GM23338 (cell line): ENCODE measurements around the gene LY86. TPM values are rescaled to one million over a fixed set of nuclear protein-coding genes. Genes with fewer than 3 reads are reported as not detected.

Experiments used
- STAT1 ChIP-seq: IDR thresholded peaks from one replicate; pipeline ENCODE4 v1.6.1; 2016; ENCODE audit warnings: antibody characterized with exemption; ENCODE audit not compliant: unreplicated experiment
- ZNF462 ChIP-seq: fragments of 250-450 bp; sonication (Bioruptor Pico); IDR thresholded peaks from 2 replicates; pipeline ENCODE4 v1.5.0; 2020; ENCODE audit warnings: mild to moderate bottlenecking, moderate library complexity
- polyA plus RNA-seq: library from polyadenylated mRNA; unstranded; fragments of >200 nt; fragmentation: Nextera tagmentation; extraction: Ambion mirVana; gene quantifications from 2 replicates; pipeline ENCODE4 v1.2.1, GENCODE V29; 2016
- total RNA-seq: library from RNA; depleted of rRNA; stranded (reverse); fragments of >200 nt; shearing (Covaris generic); gene quantifications from 2 replicates; pipeline ENCODE4 v1.2.3, GENCODE V29; 2014
- TF ChIP-seq, protein P1 (sequence below), 2 experiments: fragments of 200-600 bp in 1 of 2; sonication (generic) in 1 of 2; conservative IDR thresholded peaks; 2 replicates each; pipeline versions ENCODE4 v1.5.1 to v1.6.1; 2016 to 2017; ENCODE audit warnings: antibody characterized with exemption in 2 of 2, low read depth in 2 of 2, mild to moderate bottlenecking in 2 of 2, moderate library complexity in 1 of 2
- TF ChIP-seq, protein P2 (sequence below): IDR thresholded peaks from 2 replicates; pipeline ENCODE4 v1.6.1; 2016; ENCODE audit warnings: antibody characterized with exemption

The LY86 gene
- total and polyA plus RNA-seq, 2 experiments from 2014 or later, result 0.29 TPM; not detected in 1

GRCh38 chr6:6631534-6632276 lies 43.2 kb downstream of the LY86 start (continued):
- no peak for TF ChIP-seq ZNF462
- TF ChIP-seq, protein P1, sequence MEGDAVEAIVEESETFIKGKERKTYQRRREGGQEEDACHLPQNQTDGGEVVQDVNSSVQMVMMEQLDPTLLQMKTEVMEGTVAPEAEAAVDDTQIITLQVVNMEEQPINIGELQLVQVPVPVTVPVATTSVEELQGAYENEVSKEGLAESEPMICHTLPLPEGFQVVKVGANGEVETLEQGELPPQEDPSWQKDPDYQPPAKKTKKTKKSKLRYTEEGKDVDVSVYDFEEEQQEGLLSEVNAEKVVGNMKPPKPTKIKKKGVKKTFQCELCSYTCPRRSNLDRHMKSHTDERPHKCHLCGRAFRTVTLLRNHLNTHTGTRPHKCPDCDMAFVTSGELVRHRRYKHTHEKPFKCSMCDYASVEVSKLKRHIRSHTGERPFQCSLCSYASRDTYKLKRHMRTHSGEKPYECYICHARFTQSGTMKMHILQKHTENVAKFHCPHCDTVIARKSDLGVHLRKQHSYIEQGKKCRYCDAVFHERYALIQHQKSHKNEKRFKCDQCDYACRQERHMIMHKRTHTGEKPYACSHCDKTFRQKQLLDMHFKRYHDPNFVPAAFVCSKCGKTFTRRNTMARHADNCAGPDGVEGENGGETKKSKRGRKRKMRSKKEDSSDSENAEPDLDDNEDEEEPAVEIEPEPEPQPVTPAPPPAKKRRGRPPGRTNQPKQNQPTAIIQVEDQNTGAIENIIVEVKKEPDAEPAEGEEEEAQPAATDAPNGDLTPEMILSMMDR (conservative IDR thresholded peaks at IDR 0.05; ENCODE audit: low read depth in 2 of 2), result no peak
- TF ChIP-seq, protein P2, sequence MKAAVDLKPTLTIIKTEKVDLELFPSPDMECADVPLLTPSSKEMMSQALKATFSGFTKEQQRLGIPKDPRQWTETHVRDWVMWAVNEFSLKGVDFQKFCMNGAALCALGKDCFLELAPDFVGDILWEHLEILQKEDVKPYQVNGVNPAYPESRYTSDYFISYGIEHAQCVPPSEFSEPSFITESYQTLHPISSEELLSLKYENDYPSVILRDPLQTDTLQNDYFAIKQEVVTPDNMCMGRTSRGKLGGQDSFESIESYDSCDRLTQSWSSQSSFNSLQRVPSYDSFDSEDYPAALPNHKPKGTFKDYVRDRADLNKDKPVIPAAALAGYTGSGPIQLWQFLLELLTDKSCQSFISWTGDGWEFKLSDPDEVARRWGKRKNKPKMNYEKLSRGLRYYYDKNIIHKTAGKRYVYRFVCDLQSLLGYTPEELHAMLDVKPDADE, result no peak
- TF ChIP-seq STAT1, result no peak
